Fibroblast of the conjunctiva (primary cell): ENCODE measurements around the gene TLN1.

Experiments used
- DNase-seq: peaks from one replicate; pipeline ENCODE4 v3.0.0-alpha.2; 2010; ENCODE audit warnings: low read depth

TLN1 gene

GRCh38 chr9:35732185-35732799 is at the start of gene TLN1, which contains the start of gene CREB3:
Gene TLN1 (minus strand): TSS chr9:35732195. CDS start chr9:35725694, 6,501 bp downstream.
Gene CREB3 (plus strand): TSS chr9:35732666. CDS start chr9:35732773, 107 bp downstream.
- DNase-seq, result peak; percentile 99

- DNase-seq, result no peak
These were observed 49.1 kb upstream of the TLN1 start for GRCh38 chr9:35781066-35781465.

GRCh38 chr9:35778496-35778895 is 46.5 kb upstream of the TLN1 start:
- no peak for DNase-seq

- DNase-seq, result no peak
These were observed 44.0 kb upstream of the TLN1 start for GRCh38 chr9:35776018-35776417.

GRCh38 chr9:35774907-35775635 is 43.1 kb upstream of the TLN1 start:
- no peak for DNase-seq

GRCh38 chr9:35771943-35772342 is 39.9 kb upstream of the TLN1 start:
- no peak for DNase-seq

- DNase-seq, result no peak
These were observed 39.5 kb upstream of the TLN1 start for GRCh38 chr9:35771534-35771933.

GRCh38 chr9:35771075-35771433 is 39.1 kb upstream of the TLN1 start:
- no peak for DNase-seq

- no peak for DNase-seq
These were observed 37.8 kb upstream of the TLN1 start for GRCh38 chr9:35769763-35770162.

- DNase-seq, result no peak
These were observed 35.5 kb upstream of the TLN1 start for GRCh38 chr9:35767458-35767857.

GRCh38 chr9:35766997-35767396 is 35.0 kb upstream of the TLN1 start:
- no peak for DNase-seq

- DNase-seq, result no peak
These were observed 31.8 kb upstream of the TLN1 start for GRCh38 chr9:35763803-35764202.

- no peak for DNase-seq
These were observed 31.2 kb upstream of the TLN1 start for GRCh38 chr9:35763181-35763580.

- peak; percentile 41 for DNase-seq
These were observed 28.7 kb upstream of the TLN1 start for GRCh38 chr9:35760651-35761050.

- no peak for DNase-seq
These were observed 27.8 kb upstream of the TLN1 start for GRCh38 chr9:35759795-35760194.

- DNase-seq, result no peak
These were observed 26.6 kb upstream of the TLN1 start for GRCh38 chr9:35758475-35759050.

GRCh38 chr9:35757892-35758275 is 25.9 kb upstream of the TLN1 start:
- DNase-seq, result no peak

GRCh38 chr9:35757226-35757891 is 25.4 kb upstream of the TLN1 start:
- no peak for DNase-seq

- no peak for DNase-seq
These were observed 24.6 kb upstream of the TLN1 start for GRCh38 chr9:35756275-35757225.

GRCh38 chr9:35755071-35755470 is 23.1 kb upstream of the TLN1 start:
- DNase-seq, result no peak

- no peak for DNase-seq
These were observed 22.3 kb upstream of the TLN1 start, which contains the start of gene MSMP for GRCh38 chr9:35754264-35754663. Gene MSMP (minus strand): TSS chr9:35754276. CDS start chr9:35754129, 147 bp downstream.

GRCh38 chr9:35753466-35753865 is 21.5 kb upstream of the TLN1 start:
- DNase-seq, result no peak
